ENCODE data around the gene PLPPR3.
"Not testable (repeated sequence)": the region's sequence is repeated elsewhere in the genome, so short reads cannot be mapped to it uniquely, and the experiment has no call there.

Gene PLPPR3

DNA sequence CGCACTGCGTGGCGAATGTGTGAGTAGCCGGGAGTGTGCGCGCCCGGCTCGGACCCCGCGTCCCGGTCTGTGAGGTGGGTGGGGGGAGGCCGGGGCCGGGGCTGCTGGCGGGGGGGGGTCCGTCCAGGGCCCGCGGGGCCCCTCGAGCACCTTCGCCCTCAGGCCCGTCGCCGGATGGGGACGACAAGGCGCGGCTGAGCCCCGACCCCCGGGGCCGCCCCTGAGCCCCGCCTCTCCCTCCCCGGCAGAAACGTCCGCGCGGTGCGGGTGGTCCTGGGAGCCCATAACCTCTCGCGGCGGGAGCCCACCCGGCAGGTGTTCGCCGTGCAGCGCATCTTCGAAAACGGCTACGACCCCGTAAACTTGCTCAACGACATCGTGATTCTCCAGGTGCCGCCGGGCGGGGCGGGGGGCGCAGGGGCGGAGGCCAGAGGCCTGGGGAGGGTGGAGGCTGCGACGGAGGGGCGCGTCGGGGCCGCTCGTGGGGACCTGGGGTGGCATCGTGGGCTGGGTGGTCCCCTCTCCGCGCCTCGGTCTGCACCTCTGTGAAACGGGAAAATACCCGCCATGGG lies 31.3 kb upstream of the PLPPR3 start:
- DNase-seq (ENCODE audit: low read depth): no peak
- no peak for TF ChIP-seq CTCF (conservative IDR thresholded peaks at IDR 0.05; ENCODE audit: control insufficient read depth, insufficient read depth, low read depth, low read length)
- H3K4me3 ChIP-seq (ENCODE audit: control insufficient read depth, low read depth, low read length): no peak overlapping the region

DNA sequence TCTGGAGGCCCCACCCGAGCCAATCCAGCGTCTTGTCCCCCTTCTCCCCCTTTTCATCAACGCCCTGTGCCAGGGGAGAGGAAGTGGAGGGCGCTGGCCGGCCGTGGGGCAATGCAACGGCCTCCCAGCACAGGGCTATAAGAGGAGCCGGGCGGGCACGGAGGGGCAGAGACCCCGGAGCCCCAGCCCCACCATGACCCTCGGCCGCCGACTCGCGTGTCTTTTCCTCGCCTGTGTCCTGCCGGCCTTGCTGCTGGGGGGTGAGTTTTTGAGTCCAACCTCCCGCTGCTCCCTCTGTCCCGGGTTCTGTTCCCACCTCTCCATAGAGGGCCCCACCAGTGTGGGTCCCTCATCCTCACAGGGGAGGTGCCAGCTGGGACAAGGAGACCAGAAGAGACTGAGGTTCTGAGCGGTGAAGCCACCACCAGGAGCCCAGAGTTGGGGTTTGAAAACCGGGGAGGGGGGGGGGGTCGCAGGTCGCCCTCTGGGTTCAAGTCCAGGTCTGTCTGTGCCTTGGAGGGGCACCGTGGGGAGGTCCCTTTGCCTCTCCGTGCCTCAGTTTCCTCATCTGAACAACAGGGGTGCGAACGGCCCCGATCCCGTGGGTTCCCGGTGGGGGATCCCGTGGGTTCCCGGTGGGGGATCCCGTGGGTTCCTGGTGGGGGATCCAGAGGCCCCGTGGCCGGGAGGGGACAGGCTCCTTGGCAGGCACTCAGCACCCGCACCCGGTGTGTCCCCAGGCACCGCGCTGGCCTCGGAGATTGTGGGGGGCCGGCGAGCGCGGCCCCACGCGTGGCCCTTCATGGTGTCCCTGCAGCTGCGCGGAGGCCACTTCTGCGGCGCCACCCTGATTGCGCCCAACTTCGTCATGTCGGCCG lies 30.6 kb upstream of the PLPPR3 start, which contains the start of gene ELANE:
Gene ELANE (plus strand): TSS at position 168 of the 878 bp plus-strand sequence. CDS start 26 bp downstream, at position 194.
- no peak within 1 kb of the TSS for H3K4me3 ChIP-seq (ENCODE audit: control insufficient read depth, low read depth, low read length)
- no peak for DNase-seq (ENCODE audit: low read depth)
- no peak for TF ChIP-seq CTCF (conservative IDR thresholded peaks at IDR 0.05; ENCODE audit: control insufficient read depth, insufficient read depth, low read depth, low read length)

DNA sequence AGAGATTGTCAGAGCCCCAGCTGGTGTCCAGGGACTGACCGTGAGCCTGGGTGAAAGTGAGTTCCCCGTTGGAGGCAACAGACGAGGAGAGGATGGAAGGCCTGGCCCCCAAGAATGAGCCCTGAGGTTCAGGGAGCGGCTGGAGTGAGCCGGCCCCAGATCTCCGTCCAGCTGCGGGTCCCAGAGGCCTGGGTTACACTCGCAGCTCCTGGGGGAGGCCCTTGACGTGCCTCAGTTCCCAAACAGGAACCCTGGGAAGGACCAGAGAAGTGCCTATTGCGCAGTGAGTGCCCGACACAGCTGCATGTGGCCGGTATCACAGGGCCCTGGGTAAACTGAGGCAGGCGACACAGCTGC lies 29.2 kb upstream of the PLPPR3 start:
- TF ChIP-seq CTCF (conservative IDR thresholded peaks at IDR 0.05; ENCODE audit: control insufficient read depth, insufficient read depth, low read depth, low read length): no peak
- H3K4me3 ChIP-seq (ENCODE audit: control insufficient read depth, low read depth, low read length): peak overlapping the region; percentile 13
- DNase-seq (ENCODE audit: low read depth): no peak

DNA sequence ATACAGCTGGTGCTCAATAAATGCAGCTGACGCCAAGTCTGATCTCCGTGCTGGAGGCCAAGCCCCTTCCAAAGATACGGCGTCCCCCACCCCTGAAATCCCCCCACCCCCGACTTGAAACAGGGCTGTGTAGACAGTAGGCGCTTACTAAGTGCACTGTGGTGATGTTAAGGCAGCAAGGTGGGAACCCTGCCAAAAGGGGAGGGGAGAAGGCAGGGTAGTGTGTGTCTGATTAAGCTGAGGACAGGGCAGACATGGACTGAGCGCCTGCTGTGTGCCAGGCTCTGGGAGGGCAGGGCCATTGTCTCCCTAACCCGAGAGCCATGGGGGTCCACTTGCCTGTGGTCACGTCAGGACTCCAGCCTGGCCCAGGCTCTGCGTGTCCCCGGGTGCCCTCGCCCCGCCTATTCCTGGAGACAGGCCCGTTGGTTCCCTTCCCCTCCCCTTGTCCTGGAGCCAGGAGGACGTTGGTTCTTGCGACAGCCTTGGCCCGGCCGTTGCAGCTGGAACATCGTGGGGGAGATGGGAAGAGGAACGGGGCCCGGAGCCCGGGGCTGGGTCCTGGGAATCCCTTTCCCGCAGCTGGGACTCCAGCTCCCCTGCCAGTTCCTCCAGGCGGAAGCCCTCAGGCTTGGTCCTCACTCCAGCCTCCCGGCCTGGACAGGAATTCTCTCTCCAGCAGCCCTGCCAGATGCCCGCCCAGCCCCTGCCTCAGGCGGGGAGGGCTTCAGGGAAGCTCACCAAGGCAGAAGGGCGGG lies 28.6 kb upstream of the PLPPR3 start:
- TF ChIP-seq CTCF (conservative IDR thresholded peaks at IDR 0.05; ENCODE audit: control insufficient read depth, insufficient read depth, low read depth, low read length): no peak
- peak; percentile 94 for DNase-seq (ENCODE audit: low read depth)
- peak overlapping the region; percentile 13 for H3K4me3 ChIP-seq (ENCODE audit: control insufficient read depth, low read depth, low read length)

GRCh38 chr19:849195-849594 lies 27.4 kb upstream of the PLPPR3 start:
- H3K4me3 ChIP-seq (ENCODE audit: control insufficient read depth, low read depth, low read length); DNase-seq (ENCODE audit: low read depth): not testable (repeated sequence)

DNA sequence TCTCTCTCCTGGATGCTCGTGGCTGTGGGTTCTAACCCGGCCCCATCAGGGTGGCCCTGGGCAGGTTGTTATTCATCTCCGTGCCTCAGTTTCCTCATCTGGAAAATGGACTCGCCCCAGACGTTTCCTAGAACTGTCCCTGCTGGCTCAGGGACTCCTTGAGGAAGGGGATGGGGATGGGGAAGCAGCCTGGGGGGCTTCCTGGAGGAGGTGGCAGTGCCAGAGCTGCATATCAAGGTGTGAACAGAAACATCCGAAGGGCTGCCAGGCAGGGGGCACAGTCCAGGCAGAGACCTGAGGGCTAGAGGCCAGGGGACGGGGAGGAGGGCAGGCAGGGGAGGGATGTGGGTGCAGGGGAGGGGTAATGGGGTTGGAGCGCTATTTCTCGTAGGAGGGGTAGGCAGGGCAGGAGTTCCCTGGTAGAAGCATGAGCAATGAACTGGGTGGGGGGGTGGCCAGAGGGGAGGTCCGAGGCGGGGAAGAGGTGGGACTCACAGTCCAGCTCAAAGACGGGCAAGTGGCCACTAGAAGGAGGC lies 26.7 kb upstream of the PLPPR3 start:
- H3K4me3 ChIP-seq (ENCODE audit: control insufficient read depth, low read depth, low read length): no peak overlapping the region
- DNase-seq (ENCODE audit: low read depth): peak; percentile 29
- no peak for TF ChIP-seq CTCF (conservative IDR thresholded peaks at IDR 0.05; ENCODE audit: control insufficient read depth, insufficient read depth, low read depth, low read length)

Data from fibroblast of mammary gland (primary cell).